Mononuclear cell (primary cell): Measurements from ENCODE around the gene ADAD1. TPM values are rescaled to one million over a fixed set of nuclear protein-coding genes. Genes with fewer than 3 reads are reported as not detected.

Source experiments
- H3K27me3 ChIP-seq: 2 replicates; pipeline ENCODE4 v1.6.0; 2011; ENCODE audit warnings: low read length, control low read depth; ENCODE audit not compliant: insufficient read depth
- H3K4me1 ChIP-seq: 2 replicates; pipeline ENCODE4 v1.5.1; 2011; ENCODE audit warnings: mild to moderate bottlenecking, low read length, control low read depth; ENCODE audit not compliant: insufficient read depth
- H3K4me3 ChIP-seq: 2 replicates; pipeline ENCODE4 v1.5.1; 2011; ENCODE audit warnings: mild to moderate bottlenecking, low read length, moderate library complexity
- H3K9me3 ChIP-seq: 2 replicates; pipeline ENCODE4 v1.5.1; 2011; ENCODE audit warnings: low read depth, mild to moderate bottlenecking, control low read depth, low read length
- total RNA-seq: library from RNA; depleted of rRNA; stranded (reverse); fragments of >200 nt; gene quantifications from one replicate; pipeline ENCODE4 v1.2.3, GENCODE V29; 2012

Gene ADAD1
- total RNA-seq, 1 donor = not detected

- Histone ChIP-seq H3K4me3 (no peak overlapping the region), H3K9me3 (no peaks in the 10 kb centered on the region), H3K4me1 (no peaks in the 10 kb centered on the region), H3K27me3 (peaks cover 2% of the 10 kb centered on the region)
These were observed 25.1 kb downstream of the ADAD1 start for GRCh38 chr4:122403861-122404260.

- no peaks in the 10 kb centered on the region for H3K4me1 ChIP-seq
- H3K27me3 ChIP-seq = no peaks in the 10 kb centered on the region
- H3K9me3 ChIP-seq = no peaks in the 10 kb centered on the region
- H3K4me3 ChIP-seq = no peak overlapping the region
These were observed 33.7 kb downstream of the ADAD1 start for GRCh38 chr4:122412547-122412946.

- Histone ChIP-seq H3K4me1 (no peaks in the 10 kb centered on the region), H3K27me3 (no peaks in the 10 kb centered on the region), H3K4me3 (no peak overlapping the region), H3K9me3 (peaks cover 5% of the 10 kb centered on the region)
These were observed 44.4 kb downstream of the ADAD1 start for GRCh38 chr4:122423246-122423645.

- Histone ChIP-seq H3K4me1 (no peaks in the 10 kb centered on the region), H3K4me3 (no peak overlapping the region), H3K9me3 (no peaks in the 10 kb centered on the region), H3K27me3 (no peaks in the 10 kb centered on the region)
These were observed 52.5 kb downstream of the ADAD1 start for GRCh38 chr4:122431351-122431750.

GRCh38 chr4:122434285-122434684 is 55.5 kb downstream of the ADAD1 start:
- Histone ChIP-seq H3K4me1 (no peaks in the 10 kb centered on the region), H3K9me3 (no peaks in the 10 kb centered on the region), H3K27me3 (no peaks in the 10 kb centered on the region), H3K4me3 (no peak overlapping the region)

- H3K4me3 ChIP-seq = no peak overlapping the region
- H3K27me3 ChIP-seq = no peaks in the 10 kb centered on the region
- H3K9me3 ChIP-seq = no peaks in the 10 kb centered on the region
- H3K4me1 ChIP-seq = no peaks in the 10 kb centered on the region
These were observed 72.0 kb downstream of the ADAD1 start for GRCh38 chr4:122450847-122451246.

- Histone ChIP-seq H3K9me3 (no peaks in the 10 kb centered on the region), H3K4me1 (no peaks in the 10 kb centered on the region), H3K4me3 (no peak overlapping the region), H3K27me3 (no peaks in the 10 kb centered on the region)
These were observed 74.7 kb downstream of the ADAD1 start for GRCh38 chr4:122453384-122453995.

- Histone ChIP-seq H3K4me1 (peaks cover 3% of the 10 kb centered on the region), H3K27me3 (no peaks in the 10 kb centered on the region), H3K4me3 (no peak within 1 kb of the TSS), H3K9me3 (no peaks in the 10 kb centered on the region)
These were observed 77.7 kb downstream of the ADAD1 start, which contains the start of gene IL2 for GRCh38 chr4:122456231-122457116. Gene IL2, minus strand, starts transcription at chr4:122456725. Its CDS starts 285 bp downstream, at chr4:122456440.

- H3K27me3 ChIP-seq = no peaks in the 10 kb centered on the region
- H3K9me3 ChIP-seq = no peaks in the 10 kb centered on the region
- peaks cover 3% of the 10 kb centered on the region for H3K4me1 ChIP-seq
- H3K4me3 ChIP-seq = peak overlapping the region; percentile 12
These were observed 79.8 kb downstream of the ADAD1 start for GRCh38 chr4:122458625-122459024.

- H3K4me1 ChIP-seq = no peaks in the 10 kb centered on the region
- peaks cover 5% of the 10 kb centered on the region for H3K9me3 ChIP-seq
- no peak overlapping the region for H3K4me3 ChIP-seq
- no peaks in the 10 kb centered on the region for H3K27me3 ChIP-seq
These were observed 90.6 kb downstream of the ADAD1 start for GRCh38 chr4:122469457-122469856.

GRCh38 chr4:122475233-122475632 is 96.4 kb downstream of the ADAD1 start:
- Histone ChIP-seq H3K9me3 (peaks cover 9% of the 10 kb centered on the region), H3K4me3 (no peak overlapping the region), H3K27me3 (no peaks in the 10 kb centered on the region), H3K4me1 (no peaks in the 10 kb centered on the region)

- H3K9me3 ChIP-seq = peaks cover 9% of the 10 kb centered on the region
- H3K4me1 ChIP-seq = no peaks in the 10 kb centered on the region
- H3K27me3 ChIP-seq = no peaks in the 10 kb centered on the region
- H3K4me3 ChIP-seq = no peak overlapping the region
These were observed 97.3 kb downstream of the ADAD1 start for GRCh38 chr4:122476126-122476525.

GRCh38 chr4:122476745-122477144 is 97.9 kb downstream of the ADAD1 start:
- Histone ChIP-seq H3K9me3 (peaks cover 9% of the 10 kb centered on the region), H3K4me3 (no peak overlapping the region)

More at GRCh38 chr4:122476745-122477144, 97.9 kb downstream of the ADAD1 start:
- Histone ChIP-seq H3K27me3 (no peaks in the 10 kb centered on the region), H3K4me1 (no peaks in the 10 kb centered on the region)
